Astrocyte (in vitro differentiated cells and primary cell): ENCODE data around the gene TTC7B. TPM values are rescaled to one million over a fixed set of nuclear protein-coding genes. Genes with fewer than 3 reads are reported as not detected.

Experiments
- DNase-seq: peaks from one replicate; pipeline ENCODE4 v3.0.0-alpha.2; 2010; ENCODE audit warnings: low read depth
- FAIRE-seq: peaks from 2 replicates; lab custom pipeline; 2011; peaks lifted over from hg19 to GRCh38; lab: Jason Lieb, UNC
- H2AFZ ChIP-seq: 2 replicates; pipeline ENCODE4 v1.6.0; 2012; ENCODE audit warnings: low read depth, low read length, inconsistent platforms
- H3K27ac ChIP-seq: 2 replicates; pipeline ENCODE4 v1.5.1; 2011; ENCODE audit warnings: low read depth, low read length, inconsistent platforms
- H3K27me3 ChIP-seq: 2 replicates; pipeline ENCODE4 v1.6.0; 2011; ENCODE audit warnings: low read length, inconsistent platforms; ENCODE audit not compliant: insufficient read depth
- H3K36me3 ChIP-seq: 2 replicates; pipeline ENCODE4 v1.5.1; 2011; ENCODE audit warnings: low read length, inconsistent platforms; ENCODE audit not compliant: insufficient read depth
- H3K4me1 ChIP-seq: 2 replicates; pipeline ENCODE4 v1.5.1; 2011; ENCODE audit warnings: low read length, inconsistent platforms; ENCODE audit not compliant: insufficient read depth
- H3K4me2 ChIP-seq: 2 replicates; pipeline ENCODE4 v1.6.0; 2012; ENCODE audit warnings: low read length, inconsistent platforms
- H3K4me3 ChIP-seq: 2 replicates; pipeline ENCODE4 v1.5.1; 2011; ENCODE audit warnings: low read depth, mild to moderate bottlenecking, low read length, inconsistent platforms; ENCODE audit not compliant: insufficient read depth
- H3K79me2 ChIP-seq: 2 replicates; pipeline ENCODE4 v1.6.0; 2012; ENCODE audit warnings: mild to moderate bottlenecking, low read length, inconsistent platforms; ENCODE audit not compliant: insufficient read depth
- H3K9ac ChIP-seq: 2 replicates; pipeline ENCODE4 v1.6.0; 2012; ENCODE audit warnings: mild to moderate bottlenecking, low read length, inconsistent platforms
- H3K9me3 ChIP-seq: 2 replicates; pipeline ENCODE4 v1.5.1; 2012; ENCODE audit warnings: low read depth, mild to moderate bottlenecking, low read length, inconsistent platforms; ENCODE audit not compliant: insufficient read depth
- H4K20me1 ChIP-seq: 2 replicates; pipeline ENCODE4 v1.6.0; 2012; ENCODE audit warnings: low read length, inconsistent platforms; ENCODE audit not compliant: insufficient read depth
- H3K27ac Mint-ChIP-seq: one replicate; pipeline ENCODE4 v1.8.0; 2021; ENCODE audit warnings: mild to moderate bottlenecking, mixed read lengths; ENCODE audit not compliant: unreplicated experiment
- H3K27me3 Mint-ChIP-seq: one replicate; pipeline ENCODE4 v1.8.0; 2021; ENCODE audit warnings: low read depth, mixed read lengths; ENCODE audit not compliant: unreplicated experiment
- H3K36me3 Mint-ChIP-seq: one replicate; pipeline ENCODE4 v1.8.0; 2021; ENCODE audit warnings: low read depth, mixed read lengths; ENCODE audit not compliant: unreplicated experiment
- H3K4me1 Mint-ChIP-seq: one replicate; pipeline ENCODE4 v1.8.0; 2021; ENCODE audit warnings: low read depth, mixed read lengths; ENCODE audit not compliant: unreplicated experiment
- H3K4me3 Mint-ChIP-seq: one replicate; pipeline ENCODE4 v1.8.0; 2021; ENCODE audit warnings: mild to moderate bottlenecking, moderate library complexity, mixed read lengths; ENCODE audit not compliant: unreplicated experiment
- H3K9me3 Mint-ChIP-seq: one replicate; pipeline ENCODE4 v1.8.0; 2021; ENCODE audit warnings: mild to moderate bottlenecking, mixed read lengths; ENCODE audit not compliant: unreplicated experiment
- EZH2 ChIP-seq: IDR thresholded peaks from 2 replicates; pipeline ENCODE4 v1.6.1; 2012; ENCODE audit warnings: mild to moderate bottlenecking, low read length, inconsistent platforms; ENCODE audit not compliant: insufficient read depth
- total RNA-seq: library from RNA; stranded (reverse); gene quantifications from 2 replicates; pipeline ENCODE4 v1.2.1, GENCODE V29; 2021
- TF ChIP-seq, protein P1 (sequence below): IDR thresholded peaks from 2 replicates; pipeline ENCODE4 v1.5.1; 2011; ENCODE audit warnings: low read depth, mild to moderate bottlenecking, inconsistent platforms, low read length, moderate library complexity; ENCODE audit not compliant: insufficient read depth

Gene TTC7B
- total RNA-seq, 1 donor from 2014 or later, result 42.1 TPM

DNA sequence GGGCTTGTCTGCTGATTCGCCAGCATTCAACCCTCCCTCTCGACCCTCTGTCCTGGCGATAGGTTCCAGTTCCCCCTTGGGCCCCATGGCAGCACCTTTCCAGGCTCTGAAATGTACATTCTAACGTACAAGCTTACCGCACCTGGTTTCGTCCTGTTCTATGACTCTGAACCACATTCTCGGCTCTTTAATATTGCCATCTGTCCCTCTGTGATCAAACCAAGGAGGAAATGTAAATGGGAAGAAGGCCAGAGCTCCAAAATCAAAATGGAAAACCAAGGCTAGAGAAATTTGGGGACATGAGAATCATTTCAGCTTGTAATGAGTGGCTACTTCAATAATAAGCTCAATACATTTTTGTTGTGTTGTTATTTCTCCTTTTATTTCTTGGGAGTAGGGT is 117.2 kb downstream of the TTC7B start:
- TF ChIP-seq, protein P1, sequence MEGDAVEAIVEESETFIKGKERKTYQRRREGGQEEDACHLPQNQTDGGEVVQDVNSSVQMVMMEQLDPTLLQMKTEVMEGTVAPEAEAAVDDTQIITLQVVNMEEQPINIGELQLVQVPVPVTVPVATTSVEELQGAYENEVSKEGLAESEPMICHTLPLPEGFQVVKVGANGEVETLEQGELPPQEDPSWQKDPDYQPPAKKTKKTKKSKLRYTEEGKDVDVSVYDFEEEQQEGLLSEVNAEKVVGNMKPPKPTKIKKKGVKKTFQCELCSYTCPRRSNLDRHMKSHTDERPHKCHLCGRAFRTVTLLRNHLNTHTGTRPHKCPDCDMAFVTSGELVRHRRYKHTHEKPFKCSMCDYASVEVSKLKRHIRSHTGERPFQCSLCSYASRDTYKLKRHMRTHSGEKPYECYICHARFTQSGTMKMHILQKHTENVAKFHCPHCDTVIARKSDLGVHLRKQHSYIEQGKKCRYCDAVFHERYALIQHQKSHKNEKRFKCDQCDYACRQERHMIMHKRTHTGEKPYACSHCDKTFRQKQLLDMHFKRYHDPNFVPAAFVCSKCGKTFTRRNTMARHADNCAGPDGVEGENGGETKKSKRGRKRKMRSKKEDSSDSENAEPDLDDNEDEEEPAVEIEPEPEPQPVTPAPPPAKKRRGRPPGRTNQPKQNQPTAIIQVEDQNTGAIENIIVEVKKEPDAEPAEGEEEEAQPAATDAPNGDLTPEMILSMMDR, result no peak
- TF ChIP-seq EZH2, result no peak
- Mint-ChIP-seq H3K9me3 (no peaks in the 10 kb centered on the region), H3K27me3 (no peaks in the 10 kb centered on the region), H3K36me3 (peaks cover 12% of the 10 kb centered on the region), H3K4me3 (no peak overlapping the region), H3K27ac (no peak overlapping the region), H3K4me1 (peaks cover 7% of the 10 kb centered on the region)
- H3K9me3 ChIP-seq, result no peaks in the 10 kb centered on the region
- H3K4me3 ChIP-seq, result no peak overlapping the region
- H3K27me3 ChIP-seq, result no peaks in the 10 kb centered on the region
- peaks cover 3% of the 10 kb centered on the region for H4K20me1 ChIP-seq
- no peak overlapping the region for H3K4me2 ChIP-seq
- H3K79me2 ChIP-seq, result no peaks in the 10 kb centered on the region
- DNase-seq (no peak), FAIRE-seq (no peak)
- peaks cover 4% of the 10 kb centered on the region for H3K4me1 ChIP-seq
- H3K27ac ChIP-seq, result no peak overlapping the region
- H3K36me3 ChIP-seq, result no peaks in the 10 kb centered on the region
- H2AFZ ChIP-seq, result no peak overlapping the region
- no peak overlapping the region for H3K9ac ChIP-seq

GRCh38 chr14:90698379-90698869 is 117.8 kb downstream of the TTC7B start:
- Mint-ChIP-seq H3K9me3 (no peaks in the 10 kb centered on the region), H3K27ac (no peak overlapping the region), H3K27me3 (no peaks in the 10 kb centered on the region), H3K36me3 (peaks cover 12% of the 10 kb centered on the region), H3K4me3 (no peak overlapping the region), H3K4me1 (peaks cover 7% of the 10 kb centered on the region)
- Histone ChIP-seq H3K4me2 (peak overlapping the region; percentile 3), H3K4me1 (peaks cover 4% of the 10 kb centered on the region), H3K36me3 (no peaks in the 10 kb centered on the region), H3K4me3 (no peak overlapping the region), H3K9me3 (no peaks in the 10 kb centered on the region), H3K9ac (peak overlapping the region; percentile 23), H3K27ac (peak overlapping the region; percentile 47), H2AFZ (no peak overlapping the region), H4K20me1 (peaks cover 3% of the 10 kb centered on the region), H3K27me3 (no peaks in the 10 kb centered on the region), H3K79me2 (no peaks in the 10 kb centered on the region)
- peak; percentile 69 for DNase-seq
- TF ChIP-seq, protein P1, result no peak
- no peak for TF ChIP-seq EZH2
- FAIRE-seq, result peak; percentile 70

GRCh38 chr14:90697577-90698206 is 118.5 kb downstream of the TTC7B start:
- Histone ChIP-seq H3K36me3 (no peaks in the 10 kb centered on the region), H2AFZ (no peak overlapping the region), H3K79me2 (no peaks in the 10 kb centered on the region), H3K4me2 (peak overlapping the region; percentile 3), H4K20me1 (peaks cover 3% of the 10 kb centered on the region), H3K9ac (peak overlapping the region; percentile 23), H3K9me3 (no peaks in the 10 kb centered on the region), H3K4me3 (no peak overlapping the region), H3K4me1 (peaks cover 4% of the 10 kb centered on the region), H3K27me3 (no peaks in the 10 kb centered on the region), H3K27ac (peak overlapping the region; percentile 47)
- H3K9me3 Mint-ChIP-seq, result no peaks in the 10 kb centered on the region
- H3K27me3 Mint-ChIP-seq, result no peaks in the 10 kb centered on the region
- TF ChIP-seq, protein P1, result peak; percentile 97
- TF ChIP-seq EZH2, result no peak
- DNase-seq (peak; percentile 55), FAIRE-seq (no peak)
- peaks cover 10% of the 10 kb centered on the region for H3K36me3 Mint-ChIP-seq
- peaks cover 8% of the 10 kb centered on the region for H3K4me1 Mint-ChIP-seq
- no peak overlapping the region for H3K4me3 Mint-ChIP-seq
- no peak overlapping the region for H3K27ac Mint-ChIP-seq
